Measurements from ENCODE around the gene AP1AR.

Gene AP1AR

GRCh38 chr4:112222219-112222955 lies 9.2 kb upstream of the AP1AR start:
- DNase-seq = no peak

- DNase-seq = no peak
Observed at GRCh38 chr4:112225157-112225556, 6.4 kb upstream of the AP1AR start.

DNA sequence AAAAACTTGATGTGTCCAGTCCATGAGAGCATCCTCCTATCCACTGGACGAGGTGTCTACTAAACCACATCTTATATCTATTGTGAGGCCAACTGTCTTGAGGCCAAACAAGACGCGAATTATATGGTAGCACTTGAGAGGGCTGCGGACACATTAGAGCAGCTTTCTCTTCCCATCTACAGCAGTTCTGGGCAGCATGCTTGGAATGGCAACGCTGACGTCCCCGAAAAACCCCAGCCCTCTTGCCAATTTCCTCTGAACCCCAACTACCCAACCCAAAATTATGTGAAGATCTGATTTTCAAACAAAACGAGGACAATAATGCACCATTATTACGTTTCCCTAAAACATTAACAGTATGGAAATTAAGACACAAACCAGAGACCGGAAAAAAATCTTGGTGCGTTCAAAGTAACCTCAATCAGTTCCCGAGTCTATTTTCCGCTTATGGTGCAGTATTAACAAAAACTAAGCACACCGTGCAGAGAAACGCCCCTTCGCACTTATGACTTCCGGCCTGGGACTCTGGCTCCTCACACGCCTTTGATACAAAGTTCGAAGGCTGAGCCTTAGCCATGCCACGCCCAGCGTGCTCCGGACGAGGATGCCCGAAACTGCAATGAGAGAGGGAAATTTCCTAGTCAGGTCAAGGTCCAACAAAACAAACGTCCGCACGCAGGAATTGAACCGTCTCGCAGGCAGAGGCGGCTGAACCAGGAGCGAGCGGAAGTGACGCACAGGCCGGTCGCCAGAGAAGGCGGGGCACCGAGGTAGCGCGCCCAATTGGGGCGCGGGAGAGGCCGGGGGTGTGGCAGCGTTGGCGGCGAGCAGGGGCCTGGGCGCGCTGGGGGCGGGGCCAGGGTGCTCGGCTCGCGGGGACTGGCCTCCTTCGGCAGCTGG lies 458 bp upstream of the AP1AR start:
- peak; percentile 96 to 98 for DNase-seq

- peak; percentile 69 for DNase-seq
Observed at GRCh38 chr4:112234952-112235609, 3.5 kb downstream of the AP1AR start.

GRCh38 chr4:112236040-112236439 lies 4.5 kb downstream of the AP1AR start:
- no peak for DNase-seq

- DNase-seq = no peak
Observed at GRCh38 chr4:112238833-112239232, 7.2 kb downstream of the AP1AR start.

GRCh38 chr4:112245383-112245782 lies 13.8 kb downstream of the AP1AR start:
- DNase-seq = peak in 1 of 2 experiments; percentile 10

- no peak for DNase-seq
Observed at GRCh38 chr4:112247021-112247420, 15.4 kb downstream of the AP1AR start.

GRCh38 chr4:112251019-112251643 lies 19.5 kb downstream of the AP1AR start:
- no peak for DNase-seq

- DNase-seq = no peak
Observed at GRCh38 chr4:112252234-112252633, 20.6 kb downstream of the AP1AR start.

- peak; percentile 64 to 69 for DNase-seq
Observed at GRCh38 chr4:112253382-112254000, 21.9 kb downstream of the AP1AR start.

GRCh38 chr4:112257098-112257497 lies 25.5 kb downstream of the AP1AR start:
- DNase-seq = no peak

GRCh38 chr4:112266823-112267222 lies 35.2 kb downstream of the AP1AR start:
- DNase-seq = peak; percentile 62 to 65

- no peak for DNase-seq
Observed at GRCh38 chr4:112270051-112270450, 38.5 kb downstream of the AP1AR start.

- no peak for DNase-seq
Observed at GRCh38 chr4:112270640-112271421, 39.2 kb downstream of the AP1AR start.

- no peak for DNase-seq
Observed at GRCh38 chr4:112272292-112272691, 40.7 kb downstream of the AP1AR start.

DNA sequence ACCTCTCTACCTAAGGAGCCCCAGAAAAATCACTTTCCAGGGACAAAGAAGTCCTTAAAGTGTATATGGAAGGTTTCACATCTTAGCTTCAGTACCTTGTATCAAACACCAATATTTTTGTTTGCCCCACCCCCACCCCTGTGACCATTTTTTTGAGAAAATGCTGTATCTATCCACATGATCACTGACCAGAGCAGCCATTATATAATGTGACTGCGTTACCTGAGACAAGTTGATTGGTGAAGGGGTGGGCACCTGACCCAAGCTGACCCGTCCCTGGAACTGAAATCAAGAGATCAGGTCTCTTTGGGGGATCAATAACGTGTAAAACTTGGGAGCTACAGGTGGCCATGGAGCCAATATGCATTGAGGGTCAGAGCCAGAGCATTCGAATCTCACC lies 43.4 kb downstream of the AP1AR start:
- no peak for DNase-seq

DNA sequence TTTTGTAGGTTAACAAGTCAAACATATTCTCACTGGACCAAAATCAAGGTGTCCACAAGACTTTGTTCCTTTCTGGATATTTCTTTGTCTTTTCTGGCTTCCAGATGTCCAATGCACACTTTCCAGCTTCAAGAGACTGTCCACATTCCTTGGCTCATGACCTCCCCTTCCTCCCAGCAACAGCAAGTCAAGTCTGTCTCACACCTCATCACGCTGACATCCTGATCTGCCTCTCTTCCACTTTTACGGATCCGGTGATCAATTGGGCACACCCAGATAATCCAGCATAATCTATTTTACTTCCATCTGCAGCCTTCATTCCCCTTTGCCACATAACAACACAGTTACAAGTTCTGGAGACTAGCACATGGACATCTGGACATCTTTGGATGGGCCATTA lies 44.5 kb downstream of the AP1AR start:
- DNase-seq = no peak

- no peak for DNase-seq
Observed at GRCh38 chr4:112277220-112277619, 45.6 kb downstream of the AP1AR start.

DNA sequence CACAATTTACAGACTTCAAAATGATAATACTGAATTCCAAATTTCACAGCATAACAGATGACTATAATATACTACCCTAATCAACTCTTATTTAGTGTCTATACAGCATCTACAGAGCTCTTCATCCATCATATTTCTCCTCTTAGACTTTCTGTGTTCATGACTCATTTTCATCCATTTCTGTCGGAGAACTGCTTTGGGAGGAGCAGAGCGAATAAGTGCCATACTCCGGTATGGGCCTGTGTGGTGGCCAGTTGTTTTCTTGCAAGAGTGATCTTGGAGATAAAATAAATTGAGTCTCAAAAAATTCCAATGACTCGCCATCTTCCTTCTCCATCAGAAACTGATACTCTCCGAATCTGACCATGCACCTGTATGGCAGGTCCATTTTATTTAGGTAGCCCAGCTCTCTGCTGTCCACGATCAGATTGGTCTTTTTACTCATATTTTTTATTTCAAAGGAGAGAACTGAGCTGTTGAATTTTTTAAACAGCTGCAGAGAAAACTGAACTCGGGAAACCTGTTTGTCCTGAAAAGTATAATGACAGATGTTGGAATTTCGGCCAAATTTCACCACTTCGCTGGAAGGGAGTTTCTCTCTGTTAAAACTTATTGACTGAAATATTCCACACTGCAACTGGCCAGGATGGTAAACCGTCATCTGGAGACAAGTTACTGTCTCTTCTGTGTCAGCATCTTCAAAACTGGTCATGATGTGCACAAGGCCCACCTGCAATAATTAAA lies 46.3 kb downstream of the AP1AR start:
- no peak for DNase-seq
